Measurements from ENCODE around the gene MDK. TPM values are rescaled to one million over a fixed set of nuclear protein-coding genes. Genes with fewer than 3 reads are reported as not detected.

The MDK gene
- total and polyA plus RNA-seq, 2 of the 13 experiments (the other 11 are each of a cell fraction or from before 2014, with no cell fraction given): 312 to 407 TPM

DNA sequence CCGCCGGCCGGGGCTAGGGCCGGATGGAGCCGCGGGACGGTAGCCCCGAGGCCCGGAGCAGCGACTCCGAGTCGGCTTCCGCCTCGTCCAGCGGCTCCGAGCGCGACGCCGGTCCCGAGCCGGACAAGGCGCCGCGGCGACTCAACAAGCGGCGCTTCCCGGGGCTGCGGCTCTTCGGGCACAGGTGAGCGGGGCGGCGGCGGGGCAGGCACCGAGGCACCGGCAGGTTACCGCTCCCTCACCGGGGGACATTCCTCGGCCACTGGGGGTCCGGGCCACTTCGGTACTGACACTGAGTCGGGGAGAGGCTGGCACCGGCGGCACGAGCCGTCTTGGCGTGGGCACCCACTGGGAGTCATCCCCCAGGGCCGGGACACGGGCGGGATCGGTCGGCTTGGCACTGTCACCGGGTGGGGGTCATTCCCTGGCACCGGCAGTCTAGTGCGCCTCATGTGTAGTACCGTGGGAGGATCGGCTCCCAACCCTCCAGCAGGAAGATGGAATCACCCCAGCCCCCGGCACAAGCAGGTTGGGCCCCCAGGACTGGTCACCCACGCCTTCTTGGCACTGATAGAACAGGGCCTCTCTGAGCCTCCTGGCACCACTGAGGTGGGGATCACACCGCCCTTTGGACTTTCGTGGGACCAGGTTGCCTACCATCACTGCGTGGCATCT is 33.7 kb upstream of the MDK start (continued):
- TF ChIP-seq, protein P1, sequence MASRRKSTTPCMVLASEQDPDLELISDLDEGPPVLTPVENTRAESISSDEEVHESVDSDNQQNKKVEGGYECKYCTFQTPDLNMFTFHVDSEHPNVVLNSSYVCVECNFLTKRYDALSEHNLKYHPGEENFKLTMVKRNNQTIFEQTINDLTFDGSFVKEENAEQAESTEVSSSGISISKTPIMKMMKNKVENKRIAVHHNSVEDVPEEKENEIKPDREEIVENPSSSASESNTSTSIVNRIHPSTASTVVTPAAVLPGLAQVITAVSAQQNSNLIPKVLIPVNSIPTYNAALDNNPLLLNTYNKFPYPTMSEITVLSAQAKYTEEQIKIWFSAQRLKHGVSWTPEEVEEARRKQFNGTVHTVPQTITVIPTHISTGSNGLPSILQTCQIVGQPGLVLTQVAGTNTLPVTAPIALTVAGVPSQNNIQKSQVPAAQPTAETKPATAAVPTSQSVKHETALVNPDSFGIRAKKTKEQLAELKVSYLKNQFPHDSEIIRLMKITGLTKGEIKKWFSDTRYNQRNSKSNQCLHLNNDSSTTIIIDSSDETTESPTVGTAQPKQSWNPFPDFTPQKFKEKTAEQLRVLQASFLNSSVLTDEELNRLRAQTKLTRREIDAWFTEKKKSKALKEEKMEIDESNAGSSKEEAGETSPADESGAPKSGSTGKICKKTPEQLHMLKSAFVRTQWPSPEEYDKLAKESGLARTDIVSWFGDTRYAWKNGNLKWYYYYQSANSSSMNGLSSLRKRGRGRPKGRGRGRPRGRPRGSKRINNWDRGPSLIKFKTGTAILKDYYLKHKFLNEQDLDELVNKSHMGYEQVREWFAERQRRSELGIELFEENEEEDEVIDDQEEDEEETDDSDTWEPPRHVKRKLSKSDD (CRISPR knock-in tag; IDR thresholded peaks at IDR 0.05; ENCODE audit: low read depth): no peak
- TF ChIP-seq ZNF530 (CRISPR knock-in tag; IDR thresholded peaks at IDR 0.05; ENCODE audit: low read depth): no peak
- 0 out of 2 replicates have a peak, but pooled peaks have one; percentile 24 for TF ChIP-seq SRY (CRISPR knock-in tag; IDR thresholded peaks at IDR 0.05)
- no peak for TF ChIP-seq ETV6 (CRISPR knock-in tag; conservative IDR thresholded peaks at IDR 0.05)
- TF ChIP-seq RBAK (CRISPR knock-in tag; IDR thresholded peaks at IDR 0.05): no peak
- TF ChIP-seq CHCHD3 (CRISPR knock-in tag; IDR thresholded peaks at IDR 0.05): 0 out of 2 replicates have a peak, but pooled peaks have one; percentile 49
- TF ChIP-seq, protein P2, sequence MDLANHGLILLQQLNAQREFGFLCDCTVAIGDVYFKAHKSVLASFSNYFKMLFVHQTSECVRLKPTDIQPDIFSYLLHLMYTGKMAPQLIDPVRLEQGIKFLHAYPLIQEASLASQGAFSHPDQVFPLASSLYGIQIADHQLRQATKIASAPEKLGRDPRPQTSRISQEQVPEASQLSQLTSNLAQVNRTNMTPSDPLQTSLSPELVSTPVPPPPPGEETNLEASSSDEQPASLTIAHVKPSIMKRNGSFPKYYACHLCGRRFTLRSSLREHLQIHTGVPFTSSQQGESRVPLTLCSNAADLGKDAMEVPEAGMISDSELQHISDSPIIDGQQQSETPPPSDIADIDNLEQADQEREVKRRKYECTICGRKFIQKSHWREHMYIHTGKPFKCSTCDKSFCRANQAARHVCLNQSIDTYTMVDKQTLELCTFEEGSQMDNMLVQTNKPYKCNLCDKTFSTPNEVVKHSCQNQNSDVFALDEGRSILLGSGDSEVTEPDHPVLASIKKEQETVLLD (CRISPR knock-in tag; IDR thresholded peaks at IDR 0.05; ENCODE audit: low read depth): 0 out of 2 replicates have a peak, but pooled peaks have one; percentile 49
- no peak for TF ChIP-seq ZNF484 (CRISPR knock-in tag; IDR thresholded peaks at IDR 0.05; ENCODE audit: borderline replicate concordance, low read depth)
- no peak for TF ChIP-seq ZNF788 (CRISPR knock-in tag; IDR thresholded peaks at IDR 0.05; ENCODE audit: borderline replicate concordance)
- no peak for TF ChIP-seq YEATS2 (CRISPR knock-in tag; IDR thresholded peaks at IDR 0.05; ENCODE audit: borderline replicate concordance)
- no peak for TF ChIP-seq DNMT3B (CRISPR knock-in tag; conservative IDR thresholded peaks at IDR 0.05)
- no peak for TF ChIP-seq ZFP36L1 (CRISPR knock-in tag; IDR thresholded peaks at IDR 0.05)
- no peak for TF ChIP-seq ZNF768 (CRISPR knock-in tag; IDR thresholded peaks at IDR 0.05)
- TF ChIP-seq, protein P3, sequence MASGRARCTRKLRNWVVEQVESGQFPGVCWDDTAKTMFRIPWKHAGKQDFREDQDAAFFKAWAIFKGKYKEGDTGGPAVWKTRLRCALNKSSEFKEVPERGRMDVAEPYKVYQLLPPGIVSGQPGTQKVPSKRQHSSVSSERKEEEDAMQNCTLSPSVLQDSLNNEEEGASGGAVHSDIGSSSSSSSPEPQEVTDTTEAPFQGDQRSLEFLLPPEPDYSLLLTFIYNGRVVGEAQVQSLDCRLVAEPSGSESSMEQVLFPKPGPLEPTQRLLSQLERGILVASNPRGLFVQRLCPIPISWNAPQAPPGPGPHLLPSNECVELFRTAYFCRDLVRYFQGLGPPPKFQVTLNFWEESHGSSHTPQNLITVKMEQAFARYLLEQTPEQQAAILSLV (CRISPR knock-in tag; IDR thresholded peaks at IDR 0.05; ENCODE audit: borderline replicate concordance): peak; percentile 47; the same call in 1 of the 2 replicates
- no peak; the same call in 1 of the 2 replicates for TF ChIP-seq RXRA (CRISPR knock-in tag; IDR thresholded peaks at IDR 0.05)
- TF ChIP-seq ZNF772 (CRISPR knock-in tag; IDR thresholded peaks at IDR 0.05): no peak
- peak; percentile 73; the same call in 1 of the 2 replicates for TF ChIP-seq ZNF891 (CRISPR knock-in tag; IDR thresholded peaks at IDR 0.05)
- TF ChIP-seq ETV5 (CRISPR knock-in tag; IDR thresholded peaks at IDR 0.05; ENCODE audit: borderline replicate concordance): no peak
- TF ChIP-seq GABPA (IDR thresholded peaks at IDR 0.05; ENCODE audit: low read depth, low read length): no peak; the same call in 1 of the 2 replicates
- TF ChIP-seq GABPA (CRISPR knock-in tag; IDR thresholded peaks at IDR 0.05; ENCODE audit: low read depth): no peak
- no peak for TF ChIP-seq ZNF589 (CRISPR knock-in tag; conservative IDR thresholded peaks at IDR 0.05)
- no peak for TF ChIP-seq XBP1 (CRISPR knock-in tag; IDR thresholded peaks at IDR 0.05)
- no peak for TF ChIP-seq ZNF121 (CRISPR knock-in tag; IDR thresholded peaks at IDR 0.05)
- TF ChIP-seq ZFY (CRISPR knock-in tag; IDR thresholded peaks at IDR 0.05): peak; percentile 41; the same call in 1 of the 2 replicates
- TF ChIP-seq, protein P4, sequence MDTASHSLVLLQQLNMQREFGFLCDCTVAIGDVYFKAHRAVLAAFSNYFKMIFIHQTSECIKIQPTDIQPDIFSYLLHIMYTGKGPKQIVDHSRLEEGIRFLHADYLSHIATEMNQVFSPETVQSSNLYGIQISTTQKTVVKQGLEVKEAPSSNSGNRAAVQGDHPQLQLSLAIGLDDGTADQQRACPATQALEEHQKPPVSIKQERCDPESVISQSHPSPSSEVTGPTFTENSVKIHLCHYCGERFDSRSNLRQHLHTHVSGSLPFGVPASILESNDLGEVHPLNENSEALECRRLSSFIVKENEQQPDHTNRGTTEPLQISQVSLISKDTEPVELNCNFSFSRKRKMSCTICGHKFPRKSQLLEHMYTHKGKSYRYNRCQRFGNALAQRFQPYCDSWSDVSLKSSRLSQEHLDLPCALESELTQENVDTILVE (CRISPR knock-in tag; IDR thresholded peaks at IDR 0.05): no peak

Data from HepG2 (cell line).